HepG2 (cell line): ENCODE results near the gene GNAI2. TPM values are rescaled to one million over a fixed set of nuclear protein-coding genes. Genes with fewer than 3 reads are reported as not detected.

Experiments
- CAMTA2 ChIP-seq: sonication (generic); formaldehyde crosslinking; IDR thresholded peaks from 2 replicates; pipeline ENCODE4 v1.4.0; 2020; ENCODE audit warnings: mild to moderate bottlenecking, missing genetic modification reagents, borderline replicate concordance
- DMTF1 ChIP-seq: sonication (generic); formaldehyde crosslinking; IDR thresholded peaks from 2 replicates; pipeline ENCODE4 v1.4.0; 2020; ENCODE audit warnings: mild to moderate bottlenecking, missing genetic modification reagents
- ERF ChIP-seq: IDR thresholded peaks from 2 replicates; pipeline ENCODE4 v1.6.1; 2018; ENCODE audit warnings: missing biosample characterization, missing genetic modification reagents
- ESRRA ChIP-seq: sonication (generic); formaldehyde crosslinking; IDR thresholded peaks from 2 replicates; pipeline ENCODE4 v1.5.1; 2020; ENCODE audit warnings: mild to moderate bottlenecking, low read depth, missing genetic modification reagents
- IKZF1 ChIP-seq: fragments of 450-650 bp; IDR thresholded peaks from 2 replicates; pipeline ENCODE4 v1.7.1; 2016
- IKZF5 ChIP-seq: IDR thresholded peaks from 2 replicates; pipeline ENCODE4 v1.6.1; 2018; ENCODE audit warnings: missing genetic modification reagents, mild to moderate bottlenecking, missing compliant biosample characterization
- IRX3 ChIP-seq: sonication (generic); formaldehyde crosslinking; IDR thresholded peaks from 2 replicates; pipeline ENCODE4 v1.8.1; 2023; ENCODE audit warnings: mild to moderate bottlenecking, low read depth, missing genetic modification reagents, borderline replicate concordance
- MIER2 ChIP-seq: IDR thresholded peaks from 2 replicates; pipeline ENCODE4 v1.6.1; 2016; ENCODE audit warnings: missing biosample characterization, missing genetic modification reagents
- MYPOP ChIP-seq: sonication (generic); formaldehyde crosslinking; IDR thresholded peaks from 2 replicates; pipeline ENCODE4 v1.8.1; 2023; ENCODE audit warnings: mild to moderate bottlenecking, moderate library complexity, missing genetic modification reagents
- PBX2 ChIP-seq: IDR thresholded peaks from 2 replicates; pipeline ENCODE4 v1.6.1; 2016; ENCODE audit warnings: control low read depth
- SUZ12 ChIP-seq: fragments of 150-350 bp; IDR thresholded peaks from 2 replicates; pipeline ENCODE4 v1.6.1; 2014; ENCODE audit warnings: low read depth, low read length
- ZBTB21 ChIP-seq: sonication (generic); formaldehyde crosslinking; IDR thresholded peaks from 2 replicates; pipeline ENCODE4 v1.4.0; 2020; ENCODE audit warnings: missing genetic modification reagents
- ZBTB34 ChIP-seq: sonication (generic); formaldehyde crosslinking; IDR thresholded peaks from 2 replicates; pipeline ENCODE4 v1.8.0; 2022; ENCODE audit warnings: mild to moderate bottlenecking, missing genetic modification reagents
- ZFAT ChIP-seq: sonication (generic); formaldehyde crosslinking; conservative IDR thresholded peaks from 2 replicates; pipeline ENCODE4 v1.8.1; 2023; ENCODE audit warnings: missing genetic modification reagents, inconsistent platforms
- ZKSCAN1 ChIP-seq: fragments of 150-350 bp; IDR thresholded peaks from 2 replicates; pipeline ENCODE4 v1.6.1; 2014; ENCODE audit warnings: low read length
- ZNF260 ChIP-seq: sonication (generic); formaldehyde crosslinking; IDR thresholded peaks from 2 replicates; pipeline ENCODE4 v1.4.0; 2020; ENCODE audit warnings: missing genetic modification reagents, low read depth, mild to moderate bottlenecking, borderline replicate concordance
- ZNF687 ChIP-seq: sonication (generic); formaldehyde crosslinking; IDR thresholded peaks from 2 replicates; pipeline ENCODE4 v1.5.1; 2020; ENCODE audit warnings: mild to moderate bottlenecking, missing genetic modification reagents, moderate library complexity
- ZNF777 ChIP-seq: sonication (generic); formaldehyde crosslinking; IDR thresholded peaks from 2 replicates; pipeline ENCODE4 v1.4.0; 2020; ENCODE audit warnings: missing genetic modification reagents
- polyA plus RNA-seq, 8 experiments: library from polyadenylated mRNA; depleted of rRNA in 3 of 8; stranded (reverse) in 7 of 8; unstranded in 1 of 8; fragments of >200 nt; fragmentation: Illumina TruSeq in 4 of 8; extraction: Trizol in 4 of 8; gene quantifications; 2 replicates each; pipeline versions ENCODE4 v1.2.1 to v1.2.3, GENCODE V29; 2011 to 2016; ENCODE audit warnings: low read depth in 4 of 8, missing spikeins in 1 of 8, mixed read lengths in 1 of 8; ENCODE audit not compliant: insufficient read depth in 1 of 8
- total RNA-seq, 5 experiments: library from RNA; depleted of rRNA; stranded (reverse); fragments of >200 nt; fragmentation: Illumina TruSeq; extraction: Trizol; gene quantifications; 2 replicates each; pipeline ENCODE4 v1.2.3, GENCODE V29; 2016; ENCODE audit warnings: low read depth in 1 of 5

The GNAI2 gene
- total and polyA plus RNA-seq, 2 of the 13 experiments (the other 11 are each of a cell fraction or from before 2014, with no cell fraction given) = 51.1 to 66.2 TPM

- TF ChIP-seq DMTF1 (CRISPR knock-in tag) = no peak
- no peak for TF ChIP-seq ZBTB21
- TF ChIP-seq IKZF5 (CRISPR knock-in tag) = 0 out of 2 replicates have a peak, but pooled peaks have one; percentile 48
- no peak for TF ChIP-seq ZNF777
- no peak for TF ChIP-seq IRX3 (CRISPR knock-in tag)
- TF ChIP-seq ZKSCAN1 = no peak
- peak; percentile 58; the same call in 1 of the 2 replicates for TF ChIP-seq ESRRA
- TF ChIP-seq ZNF260 (CRISPR knock-in tag) = 0 out of 2 replicates have a peak, but pooled peaks have one; percentile 33
- TF ChIP-seq ZFAT (CRISPR knock-in tag) = no peak
- TF ChIP-seq SUZ12 = no peak
- TF ChIP-seq MYPOP = 0 out of 2 replicates have a peak, but pooled peaks have one; percentile 14
- no peak for TF ChIP-seq CAMTA2 (CRISPR knock-in tag)
- TF ChIP-seq IKZF1 = no peak
- no peak for TF ChIP-seq PBX2
- peak; percentile 94 for TF ChIP-seq ZNF687 (CRISPR knock-in tag)
- no peak for TF ChIP-seq ZBTB34 (CRISPR knock-in tag)
- TF ChIP-seq ERF (CRISPR knock-in tag) = 0 out of 2 replicates have a peak, but pooled peaks have one; percentile 46
- no peak for TF ChIP-seq MIER2
These were observed 34.3 kb upstream of the GNAI2 start (continued) for GRCh38 chr3:50201573-50202315.
